Stomach (tissue), 4 donors: ENCODE results near the gene CSNK2A2.

Experiments used
- CTCF ChIP-seq, 7 experiments: fragments of 450-650 bp in 4 of 7; fragments of 200-600 bp in 3 of 7; sonication (generic) in 3 of 7; IDR thresholded peaks; one replicate each; pipeline ENCODE4 v1.5.1; 2016 to 2019; ENCODE audit warnings: antibody characterized with exemption in 7 of 7, control low read depth in 2 of 7, mild to moderate bottlenecking in 1 of 7
- EP300 ChIP-seq: sonication (generic); formaldehyde crosslinking; IDR thresholded peaks from one replicate; pipeline ENCODE4 v1.6.1; 2017; ENCODE audit warnings: antibody characterized with exemption
- POLR2A ChIP-seq, 4 donors: fragments of 450-650 bp; IDR thresholded peaks; one replicate each; pipeline ENCODE4 v1.6.1; 2016; ENCODE audit warnings: antibody characterized with exemption in 4 of 4, control low read depth in 2 of 4, mild to moderate bottlenecking in 1 of 4, moderate library complexity in 1 of 4
- POLR2AphosphoS5 ChIP-seq, 3 donors: sonication (generic); formaldehyde crosslinking; IDR thresholded peaks; one replicate each; pipeline ENCODE4 v1.6.1; 2016; ENCODE audit warnings: antibody characterized with exemption in 3 of 3

GRCh38 chr16:58198803-58199411 is 1.0 kb upstream of the CSNK2A2 start:
- TF ChIP-seq CTCF (IDR thresholded peaks at IDR 0.05) (no peak), EP300 (no peak), POLR2AphosphoS5 (IDR thresholded peaks at IDR 0.05) (no peak), POLR2A (IDR thresholded peaks at IDR 0.05) (no peak)
